ENCODE results near the gene C10orf88.

GRCh38 chr10:122990278-122990677 is 36.3 kb upstream of the C10orf88 start:
- no peak for TF ChIP-seq CTCF (IDR thresholded peaks at IDR 0.05 in 4 of 5, conservative IDR thresholded peaks at IDR 0.05 in 1 of 5)
- no peak for TF ChIP-seq POLR2A (IDR thresholded peaks at IDR 0.05)

Measured in gastrocnemius medialis (tissue), 4 donors.